ENCODE measurements around the gene ACTR2.

DNA sequence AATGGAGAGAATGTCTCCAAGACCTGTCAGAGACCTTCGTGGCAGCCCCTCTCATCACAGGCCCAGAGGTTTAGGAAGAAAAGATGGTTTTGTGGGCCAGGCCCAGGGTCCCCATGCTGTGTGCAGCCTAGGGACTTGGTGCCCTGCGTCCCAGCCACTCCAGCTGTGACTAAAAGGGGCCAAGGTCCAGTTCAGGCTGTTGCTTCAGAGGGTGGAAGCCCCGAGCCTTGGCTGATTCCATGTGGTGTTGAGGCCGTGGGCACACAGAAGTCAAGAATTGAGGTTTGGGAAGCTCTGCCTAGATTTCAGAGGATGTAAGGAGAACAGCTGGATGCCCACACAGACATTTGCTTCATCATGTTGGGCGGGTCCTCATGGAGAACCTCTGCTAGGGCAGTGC, 45.1 kb upstream of the ACTR2 start:
- TF ChIP-seq, protein P1, sequence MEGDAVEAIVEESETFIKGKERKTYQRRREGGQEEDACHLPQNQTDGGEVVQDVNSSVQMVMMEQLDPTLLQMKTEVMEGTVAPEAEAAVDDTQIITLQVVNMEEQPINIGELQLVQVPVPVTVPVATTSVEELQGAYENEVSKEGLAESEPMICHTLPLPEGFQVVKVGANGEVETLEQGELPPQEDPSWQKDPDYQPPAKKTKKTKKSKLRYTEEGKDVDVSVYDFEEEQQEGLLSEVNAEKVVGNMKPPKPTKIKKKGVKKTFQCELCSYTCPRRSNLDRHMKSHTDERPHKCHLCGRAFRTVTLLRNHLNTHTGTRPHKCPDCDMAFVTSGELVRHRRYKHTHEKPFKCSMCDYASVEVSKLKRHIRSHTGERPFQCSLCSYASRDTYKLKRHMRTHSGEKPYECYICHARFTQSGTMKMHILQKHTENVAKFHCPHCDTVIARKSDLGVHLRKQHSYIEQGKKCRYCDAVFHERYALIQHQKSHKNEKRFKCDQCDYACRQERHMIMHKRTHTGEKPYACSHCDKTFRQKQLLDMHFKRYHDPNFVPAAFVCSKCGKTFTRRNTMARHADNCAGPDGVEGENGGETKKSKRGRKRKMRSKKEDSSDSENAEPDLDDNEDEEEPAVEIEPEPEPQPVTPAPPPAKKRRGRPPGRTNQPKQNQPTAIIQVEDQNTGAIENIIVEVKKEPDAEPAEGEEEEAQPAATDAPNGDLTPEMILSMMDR (conservative IDR thresholded peaks at IDR 0.05) = no peak
- no peak for TF ChIP-seq EZH2 (IDR thresholded peaks at IDR 0.05; ENCODE audit: low read depth)
